Activated effector memory CD4-positive, alpha-beta T cell treated with anti-CD3 and anti-CD28 coated beads, Interleukin-2, amount 50 U/mL, for 16 hours (primary cell): ENCODE results near the gene ADAMTS7.
"Not testable (repeated sequence)": the region's sequence is repeated elsewhere in the genome, so short reads cannot be mapped to it uniquely, and the experiment has no call there.

Experiments
- DNase-seq: peaks from one replicate; pipeline ENCODE4 v3.0.0-alpha.2; 2020

ADAMTS7 gene

GRCh38 chr15:78762985-78763795, 48.1 kb downstream of the ADAMTS7 start:
- DNase-seq = no peak

- DNase-seq = not testable (repeated sequence)
These were observed 48.8 kb downstream of the ADAMTS7 start for GRCh38 chr15:78762386-78762961.

- no peak for DNase-seq
These were observed 49.3 kb downstream of the ADAMTS7 start for GRCh38 chr15:78761891-78762385.

- peak; percentile 88 for DNase-seq
These were observed 49.8 kb downstream of the ADAMTS7 start for GRCh38 chr15:78761475-78761874.

- DNase-seq = no peak
These were observed 50.2 kb downstream of the ADAMTS7 start for GRCh38 chr15:78761020-78761419.

GRCh38 chr15:78760091-78760882, 51.0 kb downstream of the ADAMTS7 start:
- DNase-seq = not testable (repeated sequence)

GRCh38 chr15:78759361-78759998, 51.8 kb downstream of the ADAMTS7 start:
- DNase-seq = not testable (repeated sequence)

- not testable (repeated sequence) for DNase-seq
These were observed 52.6 kb downstream of the ADAMTS7 start for GRCh38 chr15:78758486-78759200.

- DNase-seq = not testable (repeated sequence)
These were observed 53.2 kb downstream of the ADAMTS7 start for GRCh38 chr15:78758084-78758483.

- no peak for DNase-seq
These were observed 53.7 kb downstream of the ADAMTS7 start for GRCh38 chr15:78757636-78757905.

- DNase-seq = peak; percentile 78
These were observed 54.3 kb downstream of the ADAMTS7 start for GRCh38 chr15:78756781-78757635.

GRCh38 chr15:78755900-78756591, 55.2 kb downstream of the ADAMTS7 start:
- DNase-seq = peak; percentile 69

GRCh38 chr15:78754637-78755280, 56.5 kb downstream of the ADAMTS7 start:
- DNase-seq = not testable (repeated sequence)

GRCh38 chr15:78753751-78754535, 57.3 kb downstream of the ADAMTS7 start:
- DNase-seq = not testable (repeated sequence)

- not testable (repeated sequence) for DNase-seq
These were observed 58.0 kb downstream of the ADAMTS7 start for GRCh38 chr15:78753359-78753659.

GRCh38 chr15:78752492-78753358, 58.5 kb downstream of the ADAMTS7 start:
- no peak for DNase-seq

GRCh38 chr15:78751602-78751979, 59.7 kb downstream of the ADAMTS7 start:
- no peak for DNase-seq

- peak; percentile 95 for DNase-seq
These were observed 60.2 kb downstream of the ADAMTS7 start for GRCh38 chr15:78750974-78751601.
